ENCODE results near the gene PKN3. TPM values are rescaled to one million over a fixed set of nuclear protein-coding genes. Genes with fewer than 3 reads are reported as not detected.

The PKN3 gene
- total and polyA plus RNA-seq, 9 of the 15 experiments (the other 6 are each of a cell fraction or from before 2014, with no cell fraction given): 0.82 to 49.2 (median 19.7) TPM

DNA sequence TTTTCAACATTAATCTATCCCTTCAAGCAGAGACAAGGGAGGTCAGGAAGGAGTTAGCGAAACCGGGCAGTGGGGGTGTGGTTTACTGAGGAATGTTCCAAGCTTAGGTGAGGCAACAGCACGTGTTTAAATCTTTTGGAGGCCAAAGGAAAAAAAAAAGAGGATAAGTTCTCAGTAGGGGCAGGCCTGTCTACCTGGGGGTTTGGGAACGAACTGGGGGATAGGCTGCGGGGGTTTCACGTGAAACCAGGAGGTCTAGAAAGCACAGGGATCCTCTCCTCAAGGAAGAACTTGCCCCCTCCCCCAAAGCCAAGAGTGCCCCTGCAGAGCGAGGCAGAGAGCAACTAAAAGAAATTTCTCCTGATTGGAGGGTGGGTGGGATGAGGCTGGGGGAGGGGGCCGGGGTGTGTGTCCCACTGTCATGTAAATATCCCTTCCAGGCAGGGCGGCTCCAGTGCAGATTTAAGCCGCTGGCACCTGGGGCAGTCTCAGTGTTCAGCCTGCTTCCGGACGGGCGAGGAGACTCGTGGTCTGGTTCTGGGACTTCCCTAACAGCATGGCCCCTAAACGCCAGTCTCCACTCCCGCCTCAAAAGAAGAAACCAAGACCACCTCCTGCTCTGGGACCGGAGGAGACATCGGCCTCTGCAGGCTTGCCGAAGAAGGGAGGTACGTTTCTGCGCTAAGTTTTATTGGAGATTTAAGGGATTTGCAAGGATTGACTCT is 18.8 kb upstream of the PKN3 start (continued):
- peak; percentile 62 for TF ChIP-seq ZBTB33 (CRISPR knock-in tag; IDR thresholded peaks at IDR 0.05)

- H3K4me2 ChIP-seq (ENCODE audit: insufficient read depth, low read length): no peak overlapping the region
- POLR2A ChIA-PET: interaction anchor here (0.7 to 1.0 kb wide), 2 partner anchors 9 kb away, joined by 4 read pairs; no protein-coding TSS in a partner anchor
- CTCF ChIA-PET (ENCODE audit: low intra/inter-chr PET ratio): no interaction called here
- TF ChIP-seq PHB2 (IDR thresholded peaks at IDR 0.05; ENCODE audit: low read depth): no peak
- TF ChIP-seq TAF15 (IDR thresholded peaks at IDR 0.05; ENCODE audit: low read depth, low read length): no peak
- no peak for TF ChIP-seq ARID2 (IDR thresholded peaks at IDR 0.05)
- TF ChIP-seq HMGN3 (IDR thresholded peaks at IDR 0.05; ENCODE audit: borderline replicate concordance, extremely low read depth, insufficient read length, low read depth, low read length): no peak
- H3K4me1 ChIP-seq (replicated peaks in 1 of 2; ENCODE audit: control insufficient read depth in 2 of 2, insufficient read depth in 2 of 2, low read length in 2 of 2): peaks cover 23 to 35% of the 10 kb centered on the region in 2 experiments
- no peaks in the 10 kb centered on the region for H3K9me1 ChIP-seq (ENCODE audit: control insufficient read depth, insufficient read depth, low read length)
- no peak overlapping the region for H2AFZ ChIP-seq (ENCODE audit: low read depth, low read length)
- H3K9me3 ChIP-seq (replicated peaks; ENCODE audit: control insufficient read depth, insufficient read depth, low read depth, low read length): no peaks in the 10 kb centered on the region
- no TSS peak for BruUV-seq (replicated peaks)
- no peak overlapping the region for H3K27ac ChIP-seq (ENCODE audit: extremely low read depth, low read depth, low read length)
- no peak overlapping the region for H3K4me3 ChIP-seq
- peak in 1 of 4 experiments; percentile 9 for DNase-seq (ENCODE audit: extremely low read depth in 1 of 4, low spot score in 3 of 4)
- intact Hi-C loops (cut with micrococcal nuclease): loop anchor here (10.0 kb wide), 2 partner anchors 409 to 489 kb away; partner anchors contain the start of genes CIZ1, GOLGA2 and SWI5
- H3K36me3 ChIP-seq (ENCODE audit: control insufficient read depth, insufficient read depth, low read length): no peaks in the 10 kb centered on the region
- peaks cover 4% of the 10 kb centered on the region; the same call in 1 of the 3 replicates for H3K79me2 ChIP-seq (ENCODE audit: control insufficient read depth, insufficient read depth, low read length)
- 85% methylated on average over 3 of the region's 3 CpGs for WGBS (ENCODE audit: insufficient coverage, low coverage, missing lambda C conversion rate)
- no peaks in the 10 kb centered on the region for H3K27me3 ChIP-seq (ENCODE audit: control insufficient read depth in 2 of 2, insufficient read depth in 2 of 2, low read length in 2 of 2)
- no peak overlapping the region for H3K9ac ChIP-seq (ENCODE audit: insufficient read depth in 1 of 2, low read depth in 2 of 2, low read length in 2 of 2)
- no peaks in the 10 kb centered on the region for H4K20me1 ChIP-seq (replicated peaks; ENCODE audit: control insufficient read depth, insufficient read depth, low read length)
- in situ Hi-C loops (cut with MboI): no loop called here
- no peak for FAIRE-seq
- ATAC-seq: no peak
Observed at GRCh38 chr9:128684065-128684324, 18.3 kb upstream of the PKN3 start.

Measured in K562 (cell line).